Measurements from ENCODE around the gene WDR4.
"Not testable (repeated sequence)": the region's sequence is repeated elsewhere in the genome, so short reads cannot be mapped to it uniquely, and the experiment has no call there.

The WDR4 gene

DNA sequence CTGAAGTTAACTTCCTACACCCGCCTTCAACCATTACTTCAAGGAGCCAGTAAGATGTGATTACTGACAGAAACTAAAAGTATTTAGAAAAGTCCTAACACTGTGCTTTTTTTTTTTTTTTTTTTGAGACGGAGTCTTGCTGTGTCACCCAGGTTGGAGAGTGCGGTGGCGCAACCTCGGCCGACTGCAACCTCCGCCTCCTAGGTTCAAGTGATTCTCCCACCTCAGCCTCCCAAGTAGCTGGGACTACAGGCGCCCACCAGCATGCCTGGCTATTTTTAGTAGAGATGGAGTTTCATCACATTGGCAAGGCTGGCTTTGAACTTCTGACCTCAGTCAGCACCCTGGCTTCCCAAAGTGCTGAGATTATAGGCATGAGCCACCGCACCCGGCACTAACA is 3.5 kb downstream of the WDR4 start:
- not testable (repeated sequence) for FAIRE-seq

- FAIRE-seq = no peak
Measured at GRCh38 chr21:42873096-42873495, 6.2 kb downstream of the WDR4 start.

DNA sequence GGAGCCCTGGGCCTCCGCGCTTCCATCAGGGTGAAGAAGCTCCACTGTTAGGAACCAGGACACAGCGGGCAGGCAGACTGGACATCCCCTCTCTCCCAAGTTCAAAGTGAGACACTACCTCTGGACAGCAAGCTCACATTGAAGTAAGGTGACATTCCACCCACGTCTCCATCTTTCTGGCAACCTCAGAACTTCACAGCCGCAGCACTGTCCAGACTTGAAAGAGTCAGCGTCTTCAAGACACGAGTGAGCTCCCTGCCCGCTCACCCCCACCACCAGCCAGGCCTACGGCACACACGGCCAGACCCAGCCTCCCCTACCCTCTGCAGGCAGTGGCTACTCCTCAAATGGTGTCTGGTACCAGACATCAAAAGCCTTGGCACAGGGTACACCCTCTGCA is 11.1 kb downstream of the WDR4 start:
- FAIRE-seq = no peak

DNA sequence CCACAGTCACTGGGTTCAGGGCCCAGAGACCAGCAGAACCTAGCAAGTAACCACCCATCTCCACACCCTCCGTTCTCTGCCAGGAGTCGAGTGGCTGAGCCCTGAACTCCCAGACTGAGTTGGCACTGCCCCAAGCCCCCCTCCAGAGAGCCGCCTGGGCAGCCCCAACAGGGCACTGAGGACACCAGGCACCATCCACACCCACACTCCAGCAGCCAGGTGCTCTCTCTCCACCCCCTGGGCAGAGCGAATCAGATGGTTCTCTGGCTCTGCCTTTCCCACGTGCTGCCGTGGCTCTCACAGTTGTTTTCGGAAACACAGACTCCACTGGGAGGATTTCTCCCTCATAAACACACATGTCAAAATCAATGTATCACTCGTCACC is 13.6 kb downstream of the WDR4 start:
- FAIRE-seq = no peak

DNA sequence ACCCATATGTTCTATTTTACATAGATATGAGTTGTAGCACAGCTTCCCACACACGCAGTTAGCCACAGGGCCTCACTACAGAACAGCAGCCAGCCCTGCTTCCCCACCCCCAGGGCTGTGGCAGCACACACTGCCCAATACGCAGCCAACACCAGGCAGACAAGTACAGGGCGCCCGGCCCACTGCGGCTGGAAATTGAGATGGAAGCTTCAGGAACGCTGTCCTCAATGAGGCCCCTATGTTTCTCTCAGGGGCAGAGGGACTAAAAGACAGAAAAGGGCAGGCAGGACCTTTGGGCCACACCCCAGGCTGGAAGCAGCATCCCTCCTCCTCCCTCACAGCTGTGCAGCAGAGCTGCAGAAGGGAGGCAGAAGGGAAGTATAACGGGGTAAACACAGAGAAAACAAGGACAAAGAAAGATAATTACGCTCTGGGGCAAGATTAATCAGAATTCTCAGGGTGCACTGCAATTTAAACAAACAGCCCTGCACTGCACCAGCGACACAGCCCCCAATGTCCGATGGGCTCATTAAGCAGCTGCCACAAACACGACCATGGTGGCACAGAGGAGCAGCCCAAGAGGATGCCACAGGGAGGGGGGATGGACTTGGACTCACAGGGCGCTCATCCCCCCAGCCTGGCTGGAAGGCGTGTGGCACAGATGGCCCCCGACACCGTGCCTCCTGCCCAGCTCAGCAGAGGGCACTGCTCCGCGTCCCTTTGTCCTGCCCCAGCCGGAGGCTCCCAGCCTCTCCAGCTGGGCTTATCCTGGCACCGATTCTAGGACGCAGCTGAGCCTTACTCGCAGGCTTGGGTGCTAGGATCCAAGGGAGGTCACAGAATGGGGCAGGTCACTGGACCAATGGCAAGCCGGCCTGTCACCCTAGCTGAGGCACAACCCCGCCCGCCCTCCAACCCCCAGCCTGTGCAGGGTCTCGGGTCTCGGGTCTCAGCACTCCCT is 14.2 kb downstream of the WDR4 start:
- no peak for FAIRE-seq

- FAIRE-seq = no peak
Measured at GRCh38 chr21:42864286-42864685, 15.1 kb downstream of the WDR4 start.

GRCh38 chr21:42863504-42863870 is 15.9 kb downstream of the WDR4 start:
- FAIRE-seq = no peak

GRCh38 chr21:42862774-42863503 is 16.4 kb downstream of the WDR4 start:
- no peak for FAIRE-seq

GRCh38 chr21:42861848-42862400 is 17.4 kb downstream of the WDR4 start:
- no peak for FAIRE-seq

DNA sequence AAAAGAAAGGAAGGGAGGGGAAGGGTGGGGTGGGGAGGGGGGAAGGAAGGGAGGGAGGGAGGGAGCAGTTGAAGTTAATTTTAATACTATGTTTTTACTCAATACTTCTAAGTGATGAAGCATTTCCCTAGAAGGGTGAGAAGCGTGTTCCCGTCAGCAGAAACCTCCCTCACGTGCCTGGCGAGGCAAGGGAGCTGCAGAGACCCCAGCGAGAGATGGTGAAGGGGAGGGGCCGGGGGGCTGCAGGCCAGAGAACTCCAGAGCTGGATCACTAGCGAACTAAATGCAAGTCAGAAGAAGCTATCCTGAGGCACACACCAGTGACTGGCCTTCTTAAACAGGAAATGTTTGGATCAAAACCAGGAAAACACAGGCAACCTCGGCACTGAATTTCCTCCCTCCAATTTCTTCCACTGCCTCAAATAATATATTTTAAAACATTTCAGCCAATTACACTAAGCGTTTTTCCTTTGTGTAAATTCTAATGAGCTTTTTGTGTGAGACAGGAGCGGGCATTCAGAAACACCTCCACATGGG is 18.0 kb downstream of the WDR4 start:
- no peak for FAIRE-seq

DNA sequence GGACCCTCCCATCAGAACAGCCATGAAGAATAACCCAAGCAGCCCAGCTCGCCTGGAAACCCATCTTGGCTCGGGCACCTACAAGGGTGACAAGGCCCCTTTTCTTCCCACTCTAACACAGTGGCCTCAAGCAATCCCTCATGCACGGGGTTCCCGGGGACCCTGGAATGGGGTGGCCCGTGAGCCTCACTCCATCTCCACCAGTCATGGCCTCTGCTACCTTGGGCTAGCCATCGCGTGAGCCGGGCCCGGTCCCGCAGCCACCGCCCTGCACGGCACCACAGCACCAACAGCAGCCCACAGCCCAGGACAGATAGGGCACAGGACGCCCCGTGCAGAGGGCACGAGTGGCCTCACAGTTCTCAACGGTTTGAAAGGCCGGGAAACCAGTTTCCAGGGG is 19.0 kb downstream of the WDR4 start:
- FAIRE-seq = no peak

DNA sequence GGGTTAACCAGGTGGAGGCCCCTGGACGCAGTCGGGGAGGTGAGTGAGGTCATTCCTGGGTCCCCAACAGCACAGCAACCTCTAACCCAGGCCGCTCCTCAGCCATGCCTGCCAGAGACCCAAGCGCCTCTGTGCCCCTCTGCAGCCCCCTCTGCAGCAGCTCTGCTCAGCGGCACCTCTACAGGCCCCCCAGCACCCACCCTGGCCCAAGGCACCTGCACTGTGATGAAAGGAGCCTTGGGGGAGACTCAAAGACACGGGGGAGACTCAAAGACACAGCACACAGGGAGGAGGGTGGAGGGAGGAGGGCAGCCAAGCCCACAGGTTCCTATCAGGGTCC is 19.5 kb downstream of the WDR4 start:
- no peak for FAIRE-seq

DNA sequence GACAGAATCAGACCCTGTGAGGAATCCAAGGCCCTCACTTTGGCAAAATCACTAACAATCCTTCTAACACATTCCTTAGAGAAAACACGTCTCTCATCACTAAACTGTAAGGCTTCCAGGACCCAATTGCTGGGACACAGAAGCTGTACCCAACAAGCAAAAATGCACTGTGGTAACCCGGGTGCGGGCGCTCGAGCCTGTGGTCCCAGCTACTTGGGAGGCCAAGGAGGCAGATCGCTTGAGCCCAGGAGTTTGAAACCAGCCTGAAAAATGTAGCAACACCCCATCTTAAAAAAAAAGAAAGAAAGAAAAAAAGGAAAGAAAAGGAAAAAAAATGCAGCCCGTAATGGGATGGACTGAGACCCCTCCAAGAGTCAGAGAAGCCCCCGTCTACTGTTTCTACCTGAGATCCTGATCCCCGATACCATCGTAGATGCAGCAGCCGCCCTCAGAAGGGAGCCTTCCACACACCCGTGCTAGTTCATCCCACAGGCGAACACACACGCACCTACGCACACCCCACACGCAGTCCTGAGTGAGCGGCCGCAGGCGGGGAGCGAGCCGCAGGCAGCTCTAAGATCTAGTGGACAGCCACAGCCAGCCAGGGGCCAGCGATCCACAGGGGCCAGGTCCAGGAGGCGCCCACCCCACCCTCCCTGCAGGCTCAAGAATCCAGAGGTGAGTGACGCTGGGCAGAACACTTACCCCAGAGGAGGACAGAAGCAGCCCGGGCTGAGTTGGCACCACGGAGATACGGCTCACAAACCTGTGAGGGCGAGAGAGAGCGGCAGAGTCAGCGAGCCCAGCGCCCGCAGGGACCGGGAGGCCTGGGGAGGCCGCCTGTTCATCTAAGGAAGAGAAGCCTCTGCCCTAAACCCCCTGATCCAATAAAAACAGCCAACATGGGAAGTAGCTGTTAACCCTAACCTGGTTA is 20.1 kb downstream of the WDR4 start:
- no peak for FAIRE-seq

- FAIRE-seq = no peak
Measured at GRCh38 chr21:42858185-42858847, 21.0 kb downstream of the WDR4 start.

DNA sequence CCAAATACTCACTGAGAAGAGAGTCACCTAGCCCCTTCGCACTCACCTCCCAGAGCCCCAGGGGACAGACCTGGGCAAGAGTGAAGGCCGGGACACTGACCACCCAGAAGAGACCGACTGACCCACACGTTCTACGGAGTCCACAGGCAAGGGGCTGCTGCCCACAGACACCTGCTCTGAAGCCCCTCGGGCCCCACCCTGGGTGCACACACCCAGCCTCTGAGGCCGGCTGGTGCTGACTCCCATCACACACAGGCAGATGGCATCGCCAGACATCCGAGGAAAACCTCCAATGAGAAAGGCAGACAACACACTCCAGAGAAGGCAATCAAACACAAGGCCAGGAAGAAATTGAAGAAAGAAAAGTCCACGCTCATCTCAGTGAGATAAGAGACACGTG is 22.1 kb downstream of the WDR4 start:
- FAIRE-seq = no peak

DNA sequence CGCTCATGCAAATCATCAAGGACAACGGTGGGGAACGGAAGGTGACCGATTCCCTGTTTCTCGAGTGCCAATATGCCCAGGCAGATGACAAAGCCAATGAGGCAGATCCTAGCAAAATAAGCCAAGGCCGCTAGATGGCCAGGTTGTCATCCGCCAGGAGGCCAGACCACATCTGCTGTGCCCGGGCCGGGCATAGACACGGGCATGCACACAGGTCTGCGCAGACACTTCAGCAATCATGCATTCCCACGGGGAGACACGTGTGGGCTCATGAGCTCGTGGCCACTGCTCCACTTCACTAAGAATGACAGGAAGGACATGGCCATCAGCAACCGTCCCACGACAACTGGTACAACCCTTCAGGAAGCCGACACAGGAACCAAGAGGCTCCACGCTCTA is 23.4 kb downstream of the WDR4 start:
- no peak for FAIRE-seq

DNA sequence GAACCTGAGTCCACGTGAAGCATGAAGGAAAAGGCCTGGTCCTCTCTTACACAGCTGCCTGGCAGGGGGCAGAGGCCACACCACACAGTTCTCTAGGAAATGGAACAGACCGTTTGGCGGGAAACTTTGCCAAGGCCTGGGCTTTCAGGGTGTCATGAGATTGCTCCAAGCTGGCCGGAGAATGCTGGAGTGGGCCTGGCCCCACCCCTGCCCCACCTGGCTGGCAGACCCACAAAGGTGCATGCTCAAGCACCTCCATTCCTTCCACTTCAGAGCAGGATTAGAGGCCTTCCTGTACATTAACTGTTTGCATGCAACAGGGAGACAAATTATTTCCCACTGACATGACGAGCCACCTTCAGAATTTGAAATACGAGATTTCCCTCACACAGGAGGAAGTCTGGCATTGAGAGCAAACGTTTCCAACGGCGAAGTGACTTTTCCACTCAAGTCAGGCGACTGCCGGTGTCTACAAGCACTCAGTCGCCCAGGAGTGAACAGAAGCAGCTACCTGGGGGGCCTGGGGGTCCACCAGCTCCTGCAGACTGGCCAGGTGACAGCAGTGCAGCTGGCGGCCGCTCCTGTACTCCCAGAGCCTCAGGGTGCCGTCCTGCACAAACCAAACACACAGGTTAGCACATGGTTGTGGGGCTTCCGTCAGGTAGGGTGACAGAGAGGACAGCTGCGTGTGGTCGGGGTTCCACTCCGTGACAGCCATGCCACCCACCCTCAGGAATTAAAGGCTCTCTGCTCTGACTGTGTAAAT is 24.0 kb downstream of the WDR4 start:
- FAIRE-seq = no peak

- no peak for FAIRE-seq
Measured at GRCh38 chr21:42854246-42855010, 24.9 kb downstream of the WDR4 start.

DNA sequence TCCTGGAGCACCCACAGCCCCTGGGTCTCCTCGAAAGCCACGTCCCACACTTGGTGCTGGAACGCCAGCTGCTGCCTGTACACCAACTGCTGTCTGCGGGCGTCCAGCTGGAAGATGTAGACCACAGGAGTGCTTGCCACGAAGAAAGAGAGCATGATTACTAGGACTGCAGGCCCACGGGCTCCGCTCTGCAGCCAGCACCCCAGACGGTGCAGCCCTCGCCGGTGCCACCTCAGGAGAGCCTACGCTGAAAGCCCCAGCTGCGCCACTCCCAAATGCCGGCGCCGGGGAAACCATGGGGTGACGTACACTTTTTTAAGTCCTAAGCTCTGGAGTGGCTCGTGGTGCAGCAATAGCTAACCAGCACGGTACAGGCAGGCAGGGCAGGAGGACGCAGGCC is 25.7 kb downstream of the WDR4 start:
- no peak for FAIRE-seq

DNA sequence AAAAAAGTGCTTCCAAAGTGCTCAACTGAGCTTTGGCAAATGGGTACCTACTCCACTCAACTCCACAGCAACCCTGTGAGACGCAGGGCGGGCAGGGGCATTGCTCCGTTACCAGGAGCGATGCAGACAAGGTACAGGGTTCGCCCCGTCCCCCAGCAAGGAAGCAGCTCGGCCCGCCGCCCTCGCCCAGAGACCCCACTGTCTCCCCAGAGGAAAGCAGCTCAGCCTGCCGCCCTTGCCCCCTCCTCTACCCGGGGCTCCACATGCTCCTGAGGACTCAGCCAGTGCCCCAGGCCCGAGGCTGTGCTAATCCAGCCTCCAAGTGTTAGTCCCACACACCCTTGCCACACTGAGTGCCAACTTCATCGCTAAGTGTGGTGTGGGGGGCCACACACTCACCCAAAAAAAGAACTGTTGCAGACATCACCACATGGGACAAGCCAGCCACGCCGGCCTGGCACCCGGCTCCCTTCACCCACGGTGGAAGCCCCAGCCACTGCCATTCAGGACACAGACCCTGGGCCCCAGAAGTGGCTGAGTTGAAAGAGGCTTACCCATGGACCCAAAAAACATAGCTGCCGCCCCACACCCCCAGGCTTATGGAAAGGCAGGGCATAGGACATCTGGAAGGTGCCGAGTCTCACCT is 26.3 kb downstream of the WDR4 start:
- FAIRE-seq = no peak

All from colon (tissue), 2 donors.